Measurements from ENCODE around the gene C3orf18. TPM values are rescaled to one million over a fixed set of nuclear protein-coding genes. Genes with fewer than 3 reads are reported as not detected.

The C3orf18 gene
- total and polyA plus RNA-seq, 2 donors (not counting 3 experiments of a cell fraction or from before 2014, with no cell fraction given), result 1.7 to 2.9 TPM

DNA sequence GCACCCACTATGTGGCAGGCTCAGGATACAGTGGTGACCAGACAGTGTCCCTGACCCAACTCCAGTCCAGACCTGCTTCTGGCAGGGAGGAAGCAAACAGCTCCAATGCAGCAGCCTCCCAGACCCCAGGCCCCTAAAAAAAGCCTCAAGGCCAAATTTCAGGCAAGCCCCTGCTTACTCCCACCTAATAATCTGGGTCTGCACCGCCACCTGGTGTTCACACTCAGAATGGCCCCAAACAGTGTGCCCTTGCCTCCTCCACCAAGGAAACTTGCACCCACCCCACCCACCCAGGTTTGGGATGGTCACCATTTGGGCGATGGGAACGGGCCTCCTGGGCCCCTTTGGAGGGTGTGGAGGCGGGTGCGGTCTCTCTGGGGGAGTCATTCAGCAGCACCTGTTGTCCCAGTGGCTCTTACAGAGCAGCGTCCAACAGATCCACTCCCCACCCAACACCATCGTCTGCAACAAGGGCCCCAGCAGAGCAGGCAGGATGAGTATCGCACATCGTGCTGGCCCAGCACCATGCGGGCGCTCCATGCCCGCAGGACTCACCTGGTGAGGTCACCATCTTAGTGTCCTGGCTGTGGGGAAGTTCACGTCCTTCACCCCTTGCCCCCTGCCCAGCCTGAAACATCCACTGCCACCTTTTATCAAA is 17.3 kb downstream of the C3orf18 start:
- FAIRE-seq, result peak; percentile 42

DNA sequence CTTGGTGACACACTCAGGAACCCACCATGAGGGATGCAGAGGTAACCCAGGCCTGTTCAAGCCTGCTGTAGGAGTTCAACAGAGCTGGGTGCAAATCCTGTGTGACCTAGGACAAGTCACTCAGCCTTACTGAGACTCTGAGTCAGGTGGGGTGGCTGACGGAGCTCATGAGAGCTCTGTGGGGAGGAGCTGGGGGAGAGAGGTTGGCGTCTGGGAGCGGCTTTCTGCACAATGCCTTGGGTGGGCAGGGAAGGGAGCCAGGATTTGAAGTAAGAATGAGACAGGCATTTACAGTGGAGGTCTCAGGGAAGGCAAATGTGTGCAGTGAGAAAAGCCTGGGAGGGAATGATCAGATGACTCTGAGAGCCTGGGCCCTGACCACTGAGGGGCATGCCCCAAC is 18.3 kb downstream of the C3orf18 start:
- Histone ChIP-seq H3K36me3 (ENCODE audit: control insufficient read depth in 2 of 2, extremely low read depth in 1 of 2, insufficient read depth in 2 of 2, low read length in 2 of 2) (no peaks in the 10 kb centered on the region), H3K9ac (replicated peaks; ENCODE audit: extremely low read depth, insufficient read depth, low read length) (no peak overlapping the region), H3K27me3 (ENCODE audit: control insufficient read depth in 2 of 2, insufficient read depth in 2 of 2, low read length in 2 of 2) (no peaks in the 10 kb centered on the region), H3K4me3 (replicated peaks in 1 of 3; ENCODE audit: insufficient read depth in 1 of 3, low read depth in 1 of 3, low read length in 3 of 3) (no peak overlapping the region), H3K9me3 (replicated peaks; ENCODE audit: control insufficient read depth, insufficient read depth, low read length) (no peaks in the 10 kb centered on the region), H3K79me2 (ENCODE audit: control insufficient read depth, insufficient read depth, low read length) (no peaks in the 10 kb centered on the region), H2AFZ (ENCODE audit: low read depth, low read length) (no peak overlapping the region), H4K20me1 (replicated peaks; ENCODE audit: control insufficient read depth, extremely low read depth, insufficient read depth, low read length) (no peaks in the 10 kb centered on the region), H3K4me1 (ENCODE audit: control insufficient read depth, extremely low read depth, insufficient read depth, low read length) (no peaks in the 10 kb centered on the region), H3K27ac (ENCODE audit: insufficient read depth, low read depth, low read length) (no peak overlapping the region), H3K9me1 (replicated peaks; ENCODE audit: control insufficient read depth, extremely low read depth, insufficient read depth, low read length) (no peaks in the 10 kb centered on the region), H3K4me2 (ENCODE audit: insufficient read depth, low read length) (no peak overlapping the region)
- dilution Hi-C loops (cut with MboI; ENCODE audit: extremely low pct_ligation_motif_present, low sequenced_read_pairs), result no loop called here
- BruUV-seq (replicated peaks), result no TSS peak
- ChIA-PET POLR2A (no interaction called here), CTCF (interaction anchor here (1.0 to 2.8 kb wide), 9 partner anchors 10 to 202 kb away, joined by 4 to 10 read pairs (median 5); partner anchors contain the start of genes CYB561D2, HEMK1 and NPRL2)
- intact Hi-C loops (cut with micrococcal nuclease), result no loop called here
- DNase-seq (ENCODE audit: low read depth, low spot score), result no peak
- no peak for FAIRE-seq
- TF ChIP-seq MAX (IDR thresholded peaks at IDR 0.05; ENCODE audit: insufficient read depth, insufficient read length), result no peak
- no peak for TF ChIP-seq EZH2 (IDR thresholded peaks at IDR 0.05; ENCODE audit: borderline replicate concordance, low read depth, low read length, severe bottlenecking)
- no peak for TF ChIP-seq POLR2AphosphoS5 (IDR thresholded peaks at IDR 0.05; ENCODE audit: insufficient read depth, low read depth, low read length)
- TF ChIP-seq FOS (IDR thresholded peaks at IDR 0.05; ENCODE audit: borderline replicate concordance, insufficient read depth, low read length), result no peak
- TF ChIP-seq JUN (IDR thresholded peaks at IDR 0.05; ENCODE audit: borderline replicate concordance, insufficient read depth, insufficient read length, low read depth), result no peak
- TF ChIP-seq, protein P1, sequence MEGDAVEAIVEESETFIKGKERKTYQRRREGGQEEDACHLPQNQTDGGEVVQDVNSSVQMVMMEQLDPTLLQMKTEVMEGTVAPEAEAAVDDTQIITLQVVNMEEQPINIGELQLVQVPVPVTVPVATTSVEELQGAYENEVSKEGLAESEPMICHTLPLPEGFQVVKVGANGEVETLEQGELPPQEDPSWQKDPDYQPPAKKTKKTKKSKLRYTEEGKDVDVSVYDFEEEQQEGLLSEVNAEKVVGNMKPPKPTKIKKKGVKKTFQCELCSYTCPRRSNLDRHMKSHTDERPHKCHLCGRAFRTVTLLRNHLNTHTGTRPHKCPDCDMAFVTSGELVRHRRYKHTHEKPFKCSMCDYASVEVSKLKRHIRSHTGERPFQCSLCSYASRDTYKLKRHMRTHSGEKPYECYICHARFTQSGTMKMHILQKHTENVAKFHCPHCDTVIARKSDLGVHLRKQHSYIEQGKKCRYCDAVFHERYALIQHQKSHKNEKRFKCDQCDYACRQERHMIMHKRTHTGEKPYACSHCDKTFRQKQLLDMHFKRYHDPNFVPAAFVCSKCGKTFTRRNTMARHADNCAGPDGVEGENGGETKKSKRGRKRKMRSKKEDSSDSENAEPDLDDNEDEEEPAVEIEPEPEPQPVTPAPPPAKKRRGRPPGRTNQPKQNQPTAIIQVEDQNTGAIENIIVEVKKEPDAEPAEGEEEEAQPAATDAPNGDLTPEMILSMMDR (IDR thresholded peaks at IDR 0.05; ENCODE audit: extremely low read depth in 1 of 2, insufficient read depth in 1 of 2, low read depth in 1 of 2, low read length in 2 of 2), result no peak
- TF ChIP-seq POLR2A (IDR thresholded peaks at IDR 0.05; ENCODE audit: low read depth, low read length), result no peak
- no peak for TF ChIP-seq GATA2 (IDR thresholded peaks at IDR 0.05; ENCODE audit: insufficient read depth, insufficient read length, low read depth, low read length)
- no peak for TF ChIP-seq MYC (IDR thresholded peaks at IDR 0.05; ENCODE audit: low read depth, low read length)

More for the DNA sequence above, 17.3 kb downstream of the C3orf18 start:
- CTCF ChIA-PET, result interaction anchor here (0.9 to 4.7 kb wide), 13 partner anchors 7 to 1038 kb away, joined by 3 to 36 read pairs (median 6); partner anchors contain the start of genes CYB561D2, HEMK1 and NPRL2
- no peaks in the 10 kb centered on the region for H3K27me3 ChIP-seq (ENCODE audit: control insufficient read depth in 2 of 2, insufficient read depth in 2 of 2, low read length in 2 of 2)
- dilution Hi-C loops (cut with MboI; ENCODE audit: extremely low pct_ligation_motif_present, low sequenced_read_pairs), result no loop called here
- TF ChIP-seq, protein P1 (IDR thresholded peaks at IDR 0.05; ENCODE audit: extremely low read depth in 1 of 2, insufficient read depth in 1 of 2, low read depth in 1 of 2, low read length in 2 of 2), result peak; percentile 49 to 77
- TF ChIP-seq POLR2AphosphoS5 (IDR thresholded peaks at IDR 0.05; ENCODE audit: insufficient read depth, low read depth, low read length), result no peak
- no peak overlapping the region for H3K4me3 ChIP-seq (replicated peaks in 1 of 3; ENCODE audit: insufficient read depth in 1 of 3, low read depth in 1 of 3, low read length in 3 of 3)
- H4K20me1 ChIP-seq (replicated peaks; ENCODE audit: control insufficient read depth, extremely low read depth, insufficient read depth, low read length), result no peaks in the 10 kb centered on the region
- BruUV-seq (replicated peaks), result no TSS peak
- POLR2A ChIA-PET, result no interaction called here
- intact Hi-C loops (cut with micrococcal nuclease), result loop anchor here (1.0 to 2.0 kb wide), 3 partner anchors 31 to 203 kb away; no protein-coding TSS in a partner anchor
- no peaks in the 10 kb centered on the region for H3K4me1 ChIP-seq (ENCODE audit: control insufficient read depth, extremely low read depth, insufficient read depth, low read length)
- no peaks in the 10 kb centered on the region for H3K36me3 ChIP-seq (ENCODE audit: control insufficient read depth in 2 of 2, extremely low read depth in 1 of 2, insufficient read depth in 2 of 2, low read length in 2 of 2)
- no peaks in the 10 kb centered on the region for H3K9me3 ChIP-seq (replicated peaks; ENCODE audit: control insufficient read depth, insufficient read depth, low read length)
- H3K9ac ChIP-seq (replicated peaks; ENCODE audit: extremely low read depth, insufficient read depth, low read length), result no peak overlapping the region
- no peaks in the 10 kb centered on the region for H3K79me2 ChIP-seq (ENCODE audit: control insufficient read depth, insufficient read depth, low read length)
- no peak overlapping the region for H3K4me2 ChIP-seq (ENCODE audit: insufficient read depth, low read length)
- DNase-seq (ENCODE audit: low read depth, low spot score), result peak; percentile 52
- no peak overlapping the region for H3K27ac ChIP-seq (ENCODE audit: insufficient read depth, low read depth, low read length)
- H2AFZ ChIP-seq (ENCODE audit: low read depth, low read length), result no peak overlapping the region
- no peaks in the 10 kb centered on the region for H3K9me1 ChIP-seq (replicated peaks; ENCODE audit: control insufficient read depth, extremely low read depth, insufficient read depth, low read length)

Data from endothelial cell of umbilical vein (primary cell).